GM21576 (cell line): Measurements from ENCODE around the gene ARHGDIG.
"Not testable (repeated sequence)": the region's sequence is repeated elsewhere in the genome, so short reads cannot be mapped to it uniquely, and the experiment has no call there.

Experiments
- ATAC-seq: cut with Tn5 transposase; IDR thresholded peaks from one replicate; pipeline ENCODE4 v1.9.1; 2021; ENCODE audit warnings: mild to moderate bottlenecking, moderate library complexity; ENCODE audit not compliant: unreplicated experiment

ARHGDIG gene

DNA sequence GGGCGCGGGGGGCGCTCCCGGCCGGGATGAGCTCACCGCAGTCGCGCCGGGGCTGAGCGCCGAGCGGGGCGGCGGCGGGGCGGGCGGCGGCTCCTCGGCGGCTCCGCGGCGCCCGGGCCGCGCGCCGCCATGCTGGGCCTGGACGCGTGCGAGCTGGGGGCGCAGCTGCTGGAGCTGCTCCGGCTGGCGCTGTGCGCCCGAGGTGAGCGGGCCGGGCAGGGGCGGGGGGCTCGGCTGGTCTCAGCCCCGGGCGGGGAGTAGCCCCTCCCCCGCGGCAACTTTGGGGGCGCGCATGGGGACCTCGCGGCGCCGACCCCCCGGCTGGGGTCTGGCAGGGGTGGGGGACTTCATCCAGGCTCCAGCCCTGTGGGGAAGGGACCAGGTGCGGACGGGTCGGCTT lies at the start of gene ARHGDIG:
Gene ARHGDIG (plus strand): TSS at position 40 of the 400 bp plus-strand sequence. CDS start 90 bp downstream, at position 130.
- ATAC-seq = no peak

DNA sequence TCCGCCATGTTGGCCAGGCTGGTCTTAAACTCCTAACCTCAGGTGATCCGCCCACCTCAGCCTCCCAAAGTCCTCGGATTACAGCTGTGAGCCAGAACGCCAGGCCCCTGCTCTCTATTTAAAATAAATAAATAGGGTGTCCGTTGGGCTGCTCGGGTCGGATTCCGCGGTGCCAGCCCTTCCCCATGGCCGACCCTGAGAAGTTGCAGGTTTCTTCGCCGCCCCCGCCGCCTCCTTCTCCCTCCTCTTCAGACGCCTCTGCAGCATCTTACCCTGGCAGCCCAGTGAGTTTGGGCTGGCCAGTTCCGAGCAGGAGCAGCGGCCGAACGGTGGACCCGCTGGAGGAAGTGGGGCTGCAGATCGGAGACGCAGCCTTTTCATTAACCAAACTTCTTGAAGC lies 49.4 kb upstream of the ARHGDIG start:
- ATAC-seq = no peak

- ATAC-seq = peak; percentile 75
Observed at GRCh38 chr16:234468-235305, 45.7 kb upstream of the ARHGDIG start, which contains the start of gene FAM234A. TSS of gene FAM234A (plus strand) at chr16:234821. CDS start at chr16:254414, 19,593 bp downstream.

DNA sequence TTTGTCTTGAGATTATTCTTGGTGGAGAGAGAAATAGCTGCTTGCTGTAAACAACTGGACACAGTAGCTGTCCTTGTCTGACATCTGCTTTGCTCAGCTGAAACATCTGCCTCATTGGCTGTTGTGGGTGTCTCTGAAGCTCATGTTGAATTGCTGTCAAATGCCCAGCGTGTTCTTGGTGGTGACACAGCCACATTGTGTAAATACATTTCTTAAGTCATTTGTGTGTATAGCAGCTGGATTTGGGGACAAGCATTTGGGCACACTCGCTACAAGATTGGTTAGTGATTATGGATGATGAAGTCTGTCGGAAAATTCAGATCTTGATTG lies 40.5 kb upstream of the ARHGDIG start:
- ATAC-seq = no peak

DNA sequence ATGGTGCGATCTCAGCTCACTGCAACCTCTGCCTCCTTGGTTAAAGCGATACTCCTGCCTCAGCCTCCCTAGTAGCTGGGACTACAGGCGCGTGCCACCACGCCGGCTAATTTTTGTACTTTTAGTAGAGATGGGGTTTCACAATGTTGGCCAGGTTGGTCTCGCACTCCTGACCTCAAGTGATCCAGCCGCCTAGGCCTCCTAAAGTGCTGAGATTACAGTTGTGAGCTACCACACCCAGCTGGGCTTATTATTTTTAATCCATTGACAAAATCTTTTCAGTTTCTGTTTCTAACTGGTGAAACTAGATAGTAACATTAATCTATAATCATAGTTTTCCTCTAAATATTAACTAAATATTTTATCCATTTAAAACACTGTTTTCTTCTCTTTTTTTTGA lies 39.8 kb upstream of the ARHGDIG start:
- no peak for ATAC-seq

DNA sequence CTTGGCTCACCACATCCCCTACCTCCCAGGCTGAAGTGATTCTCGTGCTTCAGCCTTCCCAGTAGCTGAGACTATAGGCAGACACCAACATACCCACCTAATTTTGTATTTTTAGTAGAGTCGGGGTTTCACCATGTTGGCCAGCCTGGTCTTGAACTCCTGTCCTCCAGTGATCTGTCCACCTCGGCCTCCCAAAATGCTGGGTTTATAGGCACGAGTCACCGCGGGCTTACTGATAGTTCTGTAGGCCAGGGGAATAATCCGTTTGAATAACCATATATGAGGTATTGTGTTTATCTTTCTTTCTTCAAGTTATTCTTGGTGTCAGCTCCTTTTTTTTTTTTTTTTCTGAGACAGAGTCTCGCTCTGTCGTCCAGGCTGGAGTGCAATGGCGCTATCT lies 38.1 kb upstream of the ARHGDIG start:
- no peak for ATAC-seq

GRCh38 chr16:243348-243747 lies 37.0 kb upstream of the ARHGDIG start:
- ATAC-seq = no peak

DNA sequence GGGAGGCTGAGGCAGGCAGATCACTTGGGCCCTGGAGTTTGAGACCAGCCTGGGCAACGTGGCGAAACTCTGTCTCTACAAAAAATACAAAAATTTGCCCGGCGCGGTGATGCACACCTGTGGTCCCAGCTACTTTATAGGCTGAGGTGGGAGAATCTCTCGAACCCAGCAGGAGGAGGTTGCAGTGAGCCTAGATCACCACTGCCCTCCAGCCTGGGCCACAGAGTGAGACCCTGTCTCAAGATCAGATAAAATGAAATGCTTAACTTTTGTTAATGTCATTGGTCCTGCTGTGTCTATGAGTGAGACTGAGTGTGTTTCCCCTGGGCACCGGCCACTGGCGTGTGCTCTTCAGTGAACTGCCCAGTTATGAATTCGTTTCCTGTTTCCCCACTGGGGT lies 35.3 kb upstream of the ARHGDIG start:
- no peak for ATAC-seq

DNA sequence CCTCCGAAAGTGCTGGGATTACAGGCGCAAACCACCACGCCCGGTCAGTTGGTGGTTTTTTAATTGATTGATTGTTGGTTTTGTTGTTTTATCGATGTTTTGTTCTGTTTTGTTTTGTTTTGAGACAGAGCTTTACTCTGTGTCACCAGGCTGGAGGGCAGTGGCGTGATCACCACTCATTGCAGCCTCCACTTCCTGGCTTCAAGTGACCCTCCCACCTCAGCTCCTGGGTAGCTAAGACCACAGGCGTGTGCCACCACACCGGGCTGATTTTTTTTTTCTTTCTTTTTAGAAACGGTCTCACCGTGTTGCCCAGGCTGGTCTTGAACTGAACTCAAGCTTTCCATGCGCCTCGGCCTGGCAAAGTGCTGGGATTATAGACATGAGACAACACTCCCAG lies 33.4 kb upstream of the ARHGDIG start:
- ATAC-seq = no peak

DNA sequence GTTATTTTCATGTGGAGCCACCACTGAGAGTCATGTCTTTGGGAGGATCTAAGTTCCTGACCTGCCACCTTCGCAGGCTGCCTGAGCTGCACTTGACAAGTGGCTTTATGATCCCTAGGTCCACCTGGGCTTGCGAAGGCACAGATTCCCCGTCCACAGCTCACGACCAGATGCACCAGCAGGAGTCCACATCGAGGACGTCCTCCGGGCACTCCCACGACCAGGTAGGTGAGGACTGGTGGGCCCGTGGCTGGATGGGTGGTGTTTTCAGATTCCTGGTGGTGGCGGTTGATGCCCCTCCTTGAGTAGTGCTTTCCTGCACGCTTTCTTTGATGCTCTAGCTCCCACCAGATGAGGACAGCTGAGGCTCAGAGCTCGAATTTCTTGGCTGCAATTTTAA lies 31.0 kb upstream of the ARHGDIG start:
- ATAC-seq = no peak

DNA sequence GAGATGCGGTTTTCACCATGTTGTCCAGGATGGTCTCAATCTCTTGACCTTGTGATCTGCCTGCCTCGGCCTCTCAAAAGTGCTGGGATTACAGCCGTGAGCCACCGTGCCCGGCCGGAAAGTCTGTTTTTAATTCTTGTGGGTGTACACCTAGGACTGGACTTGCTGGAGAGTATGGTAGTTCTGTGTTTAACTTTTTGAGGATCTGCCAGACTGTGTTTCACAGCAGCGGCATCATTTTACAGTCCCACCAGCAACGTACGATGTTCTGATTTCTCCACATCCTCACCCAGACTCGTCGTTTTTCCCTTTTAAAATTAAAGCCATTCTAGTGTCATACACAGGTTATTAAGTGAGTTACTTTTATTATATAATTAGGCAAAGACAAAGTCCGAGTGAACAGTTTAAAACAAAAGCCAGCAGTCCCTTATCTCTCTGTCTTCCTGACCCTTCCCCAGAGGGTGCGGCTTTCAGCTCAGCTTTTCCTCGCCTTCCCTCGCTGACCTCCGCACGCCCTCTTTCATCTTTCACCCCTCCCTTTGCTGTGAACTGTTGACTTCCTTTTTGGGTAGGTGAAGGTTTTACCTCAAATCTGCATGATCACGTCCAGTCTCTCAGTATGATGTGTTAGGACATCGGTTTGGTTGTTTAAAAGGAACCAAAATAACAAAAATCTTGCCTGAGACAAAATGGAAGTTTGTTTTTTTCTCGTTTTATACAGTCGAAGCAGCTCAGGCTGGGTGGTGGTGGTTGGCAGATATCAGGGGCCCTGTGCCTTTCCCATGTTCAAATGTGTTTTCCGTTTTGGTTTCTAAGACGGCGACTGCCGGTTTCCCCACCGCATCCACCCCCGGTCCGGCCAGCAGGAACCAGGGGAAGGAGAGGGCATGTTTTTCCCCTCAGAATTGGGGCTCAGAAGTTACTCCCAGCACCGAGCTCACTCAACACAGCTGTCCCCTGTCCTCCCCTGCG lies 27.7 kb upstream of the ARHGDIG start:
- peak; percentile 39 for ATAC-seq

DNA sequence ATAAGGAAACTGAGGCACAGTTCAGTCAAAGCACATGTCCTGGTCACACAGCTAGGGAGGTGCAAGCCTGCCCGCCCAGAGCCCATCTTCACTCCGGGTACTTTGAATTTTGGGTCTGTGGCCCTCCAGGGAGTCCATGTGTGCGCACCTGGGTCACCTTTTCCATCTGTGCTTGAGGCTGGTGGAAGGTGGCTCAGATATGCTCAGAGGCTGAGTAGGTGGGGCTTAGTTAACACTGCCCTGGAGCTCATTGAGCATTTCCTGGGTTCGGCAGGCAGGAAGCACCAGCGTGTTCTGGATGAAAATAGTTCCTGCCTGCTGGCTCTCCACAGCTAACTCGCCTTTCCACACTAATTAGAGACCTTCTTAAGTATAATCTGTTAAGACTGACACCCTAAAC lies 26.6 kb upstream of the ARHGDIG start:
- no peak for ATAC-seq

- ATAC-seq = no peak
Observed at GRCh38 chr16:254461-254860, 25.9 kb upstream of the ARHGDIG start.

GRCh38 chr16:255183-255582 lies 25.2 kb upstream of the ARHGDIG start:
- ATAC-seq = no peak

DNA sequence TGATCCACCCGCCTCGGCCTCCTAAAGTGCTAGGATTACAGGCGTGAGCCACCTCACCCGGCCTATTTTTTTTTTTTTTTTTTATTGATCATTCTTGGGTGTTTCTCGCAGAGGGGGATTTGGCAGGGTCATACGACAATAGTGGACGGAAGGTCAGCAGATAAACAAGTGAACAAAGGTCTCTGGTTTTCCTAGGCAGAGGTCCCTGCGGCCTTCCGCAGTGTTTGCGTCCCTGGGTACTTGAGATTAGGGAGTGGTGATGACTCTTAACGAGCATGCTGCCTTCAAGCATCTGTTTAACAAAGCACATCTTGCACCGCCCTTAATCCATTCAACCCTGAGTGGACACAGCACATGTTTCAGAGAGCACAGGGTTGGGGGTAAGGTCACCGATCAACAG lies 22.3 kb upstream of the ARHGDIG start:
- ATAC-seq = not testable (repeated sequence)

- no peak for ATAC-seq
Observed at GRCh38 chr16:259226-259625, 21.2 kb upstream of the ARHGDIG start.

- no peak for ATAC-seq
Observed at GRCh38 chr16:259814-260253, 20.6 kb upstream of the ARHGDIG start.

DNA sequence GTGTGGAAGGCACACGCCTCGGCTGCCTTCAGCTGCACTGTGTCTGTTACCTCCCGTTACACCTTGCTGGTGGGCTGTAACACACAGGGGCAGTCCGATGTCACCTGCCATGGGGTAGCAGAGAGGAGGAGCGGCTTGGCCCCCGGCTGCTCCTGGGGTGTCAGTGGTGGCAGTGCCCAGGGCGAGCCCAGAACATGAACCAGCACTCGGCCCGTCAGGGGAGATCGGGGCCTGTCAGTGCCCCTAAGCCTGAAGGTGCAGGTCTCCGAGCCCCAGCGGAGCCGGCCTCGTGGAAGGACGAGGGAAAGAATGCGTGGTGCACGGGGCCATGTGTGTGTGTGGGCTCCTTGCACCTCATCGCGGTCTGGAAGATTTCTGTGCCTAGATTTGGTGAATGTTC lies 20.1 kb upstream of the ARHGDIG start:
- ATAC-seq = no peak

GRCh38 chr16:261031-261691 lies 19.2 kb upstream of the ARHGDIG start:
- no peak for ATAC-seq

DNA sequence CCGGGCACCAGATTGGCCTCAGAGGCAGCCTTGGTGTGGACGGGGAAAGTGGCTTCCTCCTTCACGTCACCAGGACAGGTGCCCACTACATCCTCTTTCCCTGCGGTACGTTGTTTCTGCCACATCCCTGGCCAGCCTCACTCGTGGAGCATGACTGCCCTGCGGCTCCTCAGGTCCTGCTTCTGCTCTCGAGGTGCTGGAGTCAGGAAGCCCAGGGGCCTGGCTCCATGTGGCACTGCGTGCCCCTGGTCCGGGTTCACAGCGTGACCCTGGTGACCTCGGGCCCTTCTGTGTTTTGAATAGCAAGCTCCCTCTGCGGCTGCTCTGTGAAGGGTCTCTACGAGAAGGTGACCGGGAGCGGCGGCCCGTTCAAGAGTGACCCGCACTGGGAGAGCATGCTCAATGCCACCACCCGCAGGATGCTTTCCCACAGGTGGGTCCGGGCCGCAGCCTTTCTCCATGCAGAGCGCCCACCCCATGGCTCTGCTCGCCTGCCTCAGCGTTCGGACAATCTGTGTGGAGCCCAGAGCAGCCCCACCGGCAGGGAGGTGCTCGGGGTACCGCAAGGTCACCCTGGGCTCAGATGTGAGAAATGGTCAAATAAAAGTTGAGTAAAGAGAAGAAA lies 18.2 kb upstream of the ARHGDIG start:
- no peak for ATAC-seq
